Measurements from ENCODE around the gene UTY.

UTY gene

DNA sequence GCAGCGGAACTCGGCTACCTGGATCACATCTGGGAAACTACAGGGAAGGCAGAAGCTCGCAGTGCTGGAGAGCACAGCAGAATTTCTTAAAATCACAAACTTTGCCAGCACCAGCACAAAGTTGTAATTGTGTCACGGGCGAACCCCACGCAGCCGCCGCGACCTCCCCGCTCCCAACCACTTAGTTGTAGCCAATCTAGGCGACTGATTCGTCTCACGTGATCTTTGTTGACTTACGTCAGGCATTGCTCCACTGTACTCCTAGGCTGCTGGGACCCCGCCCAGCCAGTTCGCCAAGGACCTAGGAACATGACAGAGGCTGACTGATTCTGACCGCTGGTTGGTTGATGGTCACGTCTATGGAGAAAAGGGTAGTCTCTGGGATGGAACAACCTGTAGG is at the start of gene UTY:
UTY (minus strand) TSS at position 206 of the 400 bp plus-strand sequence. CDS start 368 bp downstream, outside the sequence.
- DNase-seq (ENCODE audit: low read depth in 2 of 2) = peak; percentile 12 to 34

DNA sequence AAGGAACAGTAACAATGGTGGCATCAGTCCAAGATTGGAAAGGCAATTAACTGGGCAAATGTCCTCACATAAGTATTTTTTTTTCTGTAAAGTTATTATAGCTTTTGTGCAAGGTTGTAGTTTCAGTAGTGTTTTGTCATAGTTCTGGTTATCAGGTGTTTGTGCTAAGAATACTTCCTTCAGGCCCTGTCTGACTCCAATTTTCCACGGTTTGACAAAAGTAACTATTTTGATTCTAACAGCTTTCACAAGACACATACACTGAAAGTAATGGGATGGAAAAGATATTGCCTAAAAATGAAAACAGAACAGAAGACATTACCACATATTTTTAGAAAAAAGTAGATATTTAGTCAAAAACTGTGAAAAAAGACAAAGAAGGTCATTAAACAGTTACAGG is 40.6 kb upstream of the UTY start:
- DNase-seq (ENCODE audit: low read depth in 2 of 2) = no peak

DNA sequence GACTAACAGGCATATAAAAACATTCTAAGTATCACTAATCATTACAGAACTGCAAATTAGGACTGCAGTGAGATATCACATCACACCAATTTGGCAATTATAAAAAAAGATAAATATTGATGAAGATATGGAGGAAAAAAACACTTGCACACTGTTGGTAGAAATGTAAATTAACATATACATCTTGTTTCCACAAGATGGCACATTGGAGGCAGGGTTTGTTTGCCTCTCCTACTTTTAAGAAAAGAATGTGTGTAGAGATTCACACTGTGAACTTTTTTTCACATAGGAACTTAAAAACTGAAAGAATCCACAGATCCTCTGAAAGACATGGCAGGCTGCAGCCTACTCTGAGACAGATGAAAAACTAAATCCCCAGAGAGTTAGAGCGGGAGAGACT is 21.4 kb upstream of the UTY start:
- no peak for DNase-seq (ENCODE audit: low read depth in 2 of 2)

DNA sequence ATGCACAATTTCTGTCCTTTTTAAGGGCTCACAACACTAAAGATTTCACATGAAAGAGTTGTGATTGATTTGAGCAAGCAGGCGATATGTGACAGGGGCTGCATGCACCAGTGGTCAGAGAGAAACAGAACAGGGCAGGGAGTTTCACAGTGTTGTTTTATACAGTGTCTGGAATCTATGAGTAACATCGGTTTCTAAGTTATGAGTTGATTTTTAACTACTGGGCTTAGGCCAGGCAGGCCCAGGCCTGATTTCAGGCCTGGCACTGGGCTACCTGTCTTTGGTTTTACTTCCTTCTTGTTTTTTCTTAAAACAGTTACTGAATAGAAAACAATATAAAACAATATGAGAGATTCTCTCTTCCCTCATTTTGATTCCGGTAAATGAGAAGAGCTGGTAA is 13.9 kb upstream of the UTY start:
- no peak for DNase-seq (ENCODE audit: low read depth in 2 of 2)

DNA sequence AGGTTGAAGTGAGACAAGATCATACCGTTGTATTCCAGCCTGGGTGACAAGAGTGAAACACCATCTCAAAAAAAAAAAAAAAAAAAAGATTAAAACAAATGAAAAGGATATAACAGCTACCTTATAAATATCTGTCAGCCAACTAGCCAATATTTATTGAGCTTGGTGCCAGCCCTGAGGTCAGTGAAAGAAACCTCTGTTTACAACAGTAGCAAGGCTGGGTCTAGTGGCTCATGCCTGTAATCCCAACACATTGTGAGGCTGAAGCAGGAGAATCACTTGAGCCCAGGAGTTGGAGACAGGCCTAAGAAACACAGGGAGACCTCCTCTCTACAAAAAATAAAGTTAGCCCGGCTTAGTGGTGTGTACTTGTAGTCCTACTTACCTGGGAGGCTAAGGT is 12.6 kb upstream of the UTY start:
- DNase-seq (ENCODE audit: low read depth in 2 of 2) = no peak

DNA sequence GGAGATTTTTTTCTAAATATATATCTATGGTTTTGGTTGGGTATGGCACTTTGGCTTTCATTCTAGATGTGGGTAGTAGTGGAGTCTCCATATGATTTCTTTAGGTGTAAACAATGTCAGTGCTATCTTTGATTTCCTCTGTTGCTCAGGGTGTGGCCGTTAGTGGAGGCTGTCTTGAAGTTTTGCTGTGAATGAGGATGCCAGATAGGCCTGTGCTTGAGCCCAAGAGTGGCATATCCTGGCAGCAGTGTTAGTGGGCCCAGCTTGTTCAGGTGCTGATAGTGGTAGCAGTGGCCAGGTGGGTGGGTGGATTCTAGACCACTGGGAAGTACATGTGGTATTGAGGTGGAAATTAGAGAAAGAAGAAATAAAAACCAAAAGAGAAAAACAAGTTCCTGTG is 8.9 kb upstream of the UTY start:
- DNase-seq (ENCODE audit: low read depth in 2 of 2) = no peak

DNA sequence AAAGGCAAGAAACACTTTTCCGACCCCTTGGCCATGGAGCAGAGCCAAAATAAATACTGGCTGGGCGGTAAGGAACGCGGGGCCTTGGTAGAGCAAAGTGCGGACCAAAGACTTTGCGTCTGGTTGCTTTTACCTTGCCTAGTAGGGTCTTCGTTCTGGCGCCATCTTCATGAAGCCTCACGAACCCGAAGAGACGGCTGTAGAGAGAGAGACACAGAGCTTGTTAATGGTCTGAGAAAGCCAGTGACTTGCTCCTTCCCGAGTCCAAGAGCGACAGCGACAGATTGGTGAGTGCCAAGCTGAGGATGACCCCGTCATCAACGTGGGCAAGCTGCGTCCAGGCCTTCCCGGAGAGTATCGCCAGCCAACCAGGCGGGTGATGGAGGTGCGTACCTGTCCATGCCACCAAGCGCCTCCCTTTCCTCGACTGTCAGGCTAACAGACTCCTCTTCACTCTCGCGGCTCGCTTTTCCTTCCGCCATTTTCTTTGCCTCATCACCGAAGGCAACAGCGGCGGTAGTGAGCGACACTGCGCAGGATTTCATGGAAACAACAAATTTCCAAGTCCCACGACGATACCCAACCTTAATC is 617 bp downstream of the UTY start:
- DNase-seq (ENCODE audit: low read depth in 2 of 2) = peak in 1 of 2 donors; percentile 20

DNA sequence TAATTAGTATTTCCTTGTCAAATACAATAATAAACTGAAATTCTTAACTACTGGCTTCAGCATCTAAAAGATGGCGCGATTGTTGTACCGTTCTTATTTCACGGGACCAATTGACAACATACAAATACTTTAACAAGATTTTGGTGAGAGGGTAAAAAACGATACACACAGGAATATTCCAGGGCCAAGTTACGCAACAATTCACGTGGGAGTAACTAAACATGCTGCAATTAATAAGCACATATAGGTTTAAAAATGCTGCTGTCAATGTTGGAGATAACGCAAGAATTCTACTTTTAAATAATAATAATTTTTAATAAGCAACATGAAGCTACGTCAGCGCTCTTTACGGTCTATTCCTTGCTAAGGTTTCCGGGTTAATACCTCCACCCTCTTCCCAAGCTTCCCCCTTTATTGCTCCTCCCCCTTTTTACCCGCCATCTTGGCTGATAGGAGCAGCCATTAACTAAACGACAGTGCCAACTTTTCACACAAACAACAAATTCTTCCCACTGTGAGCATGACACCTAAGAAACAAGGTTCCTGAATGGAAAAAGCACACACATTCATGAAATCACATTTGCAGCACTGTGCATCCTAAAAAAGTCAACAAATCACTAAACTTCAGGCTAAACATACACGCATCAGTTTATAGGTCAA is 1.6 kb downstream of the UTY start:
- no peak for DNase-seq (ENCODE audit: low read depth in 2 of 2)

DNA sequence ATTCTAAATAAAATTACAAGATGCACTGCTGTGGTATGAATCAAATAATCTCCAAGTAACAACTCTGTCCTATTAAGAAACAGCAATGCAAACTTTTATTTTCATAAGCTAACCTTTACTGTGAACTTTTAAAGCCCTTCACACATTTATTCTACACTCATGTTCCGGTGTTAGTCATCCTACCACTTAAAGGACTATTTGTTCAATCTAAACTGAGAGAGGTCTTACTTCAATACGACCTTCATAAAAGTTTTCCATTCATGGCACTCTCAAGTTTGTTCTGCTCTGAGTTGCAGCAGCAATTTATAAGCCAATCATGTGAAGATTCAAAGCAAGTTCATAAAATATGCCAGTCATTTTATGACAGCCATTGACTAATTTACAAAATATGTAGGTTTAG is 4.8 kb downstream of the UTY start:
- DNase-seq (ENCODE audit: low read depth in 2 of 2) = no peak

DNA sequence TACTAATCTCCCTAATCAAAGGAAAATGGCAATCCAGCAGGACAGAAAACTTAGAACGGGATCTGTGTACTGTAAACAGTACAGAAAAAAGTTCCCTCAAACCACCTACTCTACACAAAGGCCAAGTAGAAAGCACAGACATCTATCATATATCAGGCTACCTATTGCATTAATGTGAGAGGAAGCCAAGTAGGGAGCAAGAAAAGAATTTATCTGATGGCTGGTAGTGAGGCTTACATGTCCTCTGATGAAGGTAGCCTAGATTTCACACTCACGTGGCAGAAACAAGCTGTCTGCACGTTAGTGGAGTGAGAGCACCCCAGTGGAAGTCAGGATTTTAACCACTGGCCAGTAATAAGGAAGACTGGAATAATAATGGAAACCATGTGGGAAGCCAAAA is 28.3 kb downstream of the UTY start:
- DNase-seq (ENCODE audit: low read depth in 2 of 2) = no peak

DNA sequence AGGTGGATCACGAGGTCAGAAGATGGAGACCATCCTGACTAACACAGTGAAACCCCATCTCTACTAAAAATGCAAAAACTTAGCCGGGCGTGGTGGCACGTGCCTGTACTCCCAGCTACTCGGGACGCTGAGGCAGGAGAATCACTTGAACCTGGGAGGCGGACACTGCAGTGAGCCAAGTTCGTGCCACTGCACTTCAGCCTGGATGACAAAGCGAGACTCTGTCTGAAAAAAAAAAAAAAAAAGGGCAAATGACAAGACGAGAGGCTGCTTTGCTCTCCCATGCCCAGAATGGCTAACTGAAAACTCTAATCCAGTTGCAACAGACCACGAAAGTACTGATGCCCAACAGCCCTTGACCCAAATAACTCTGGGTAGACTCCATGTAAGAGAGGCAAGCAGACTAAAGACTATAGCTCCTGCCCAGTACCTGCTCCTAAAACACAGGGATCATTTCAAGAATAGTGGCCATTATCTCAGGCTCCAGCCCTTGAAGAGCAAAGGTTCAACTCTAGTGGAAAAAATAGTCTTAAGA is 29.2 kb downstream of the UTY start:
- no peak for DNase-seq (ENCODE audit: low read depth in 2 of 2)

DNA sequence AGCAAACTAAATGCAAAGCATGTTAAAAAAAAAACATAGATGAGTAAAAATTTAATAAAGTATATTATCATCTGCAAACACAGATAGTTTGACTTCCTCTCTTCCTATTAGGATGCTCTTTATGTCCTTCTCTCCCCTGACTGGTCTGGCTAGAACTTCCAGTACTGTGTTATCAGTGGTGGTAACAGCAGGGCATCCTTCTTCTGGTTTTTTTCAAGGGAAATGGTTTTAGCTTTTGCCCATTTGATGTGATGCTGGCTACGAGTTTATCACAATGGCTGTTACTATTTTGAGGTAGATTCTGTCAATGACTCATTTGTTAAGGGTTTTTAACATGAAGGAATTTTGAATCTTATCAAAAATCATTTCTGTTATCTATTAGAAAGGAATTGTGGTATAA is 34.3 kb downstream of the UTY start:
- no peak for DNase-seq (ENCODE audit: low read depth in 2 of 2)

DNA sequence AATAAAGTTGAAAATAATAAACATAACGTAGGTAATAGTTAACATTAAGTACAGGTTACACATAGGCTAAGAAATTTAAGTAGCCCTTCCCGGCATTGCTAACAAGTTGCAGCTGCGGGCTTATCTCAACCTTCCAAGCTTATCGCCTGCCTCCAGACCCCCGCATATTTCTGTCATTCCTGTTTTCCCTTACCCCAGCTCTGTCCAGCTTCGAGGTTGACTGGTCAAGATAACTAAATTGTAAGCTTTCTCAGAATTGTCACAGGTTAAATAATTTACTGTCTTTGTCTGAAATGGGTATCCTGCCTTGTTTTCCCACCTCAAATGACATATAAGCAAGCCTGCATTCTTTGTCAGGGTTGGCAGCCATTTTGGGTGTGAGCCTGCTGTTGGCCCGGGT is 36.7 kb downstream of the UTY start:
- no peak for DNase-seq (ENCODE audit: low read depth in 2 of 2)

DNA sequence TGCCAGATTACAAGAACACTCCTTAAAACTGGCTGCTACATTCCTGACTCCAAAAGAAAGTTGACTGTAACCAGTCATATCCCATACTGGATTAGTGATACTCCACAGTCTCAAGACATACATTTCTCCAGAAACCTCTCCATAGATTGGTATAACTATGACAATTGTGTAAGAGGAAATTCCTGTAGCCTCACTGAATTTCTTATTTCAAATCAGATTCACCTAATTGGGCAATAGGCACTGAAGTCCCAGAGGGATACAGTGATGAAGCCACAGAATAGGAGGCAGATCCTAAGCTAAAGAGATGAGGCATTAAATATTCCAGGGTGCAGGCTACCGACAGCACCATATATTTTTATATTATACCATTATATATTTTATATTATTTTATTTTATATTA is 39.0 kb downstream of the UTY start:
- no peak for DNase-seq (ENCODE audit: low read depth in 2 of 2)

DNA sequence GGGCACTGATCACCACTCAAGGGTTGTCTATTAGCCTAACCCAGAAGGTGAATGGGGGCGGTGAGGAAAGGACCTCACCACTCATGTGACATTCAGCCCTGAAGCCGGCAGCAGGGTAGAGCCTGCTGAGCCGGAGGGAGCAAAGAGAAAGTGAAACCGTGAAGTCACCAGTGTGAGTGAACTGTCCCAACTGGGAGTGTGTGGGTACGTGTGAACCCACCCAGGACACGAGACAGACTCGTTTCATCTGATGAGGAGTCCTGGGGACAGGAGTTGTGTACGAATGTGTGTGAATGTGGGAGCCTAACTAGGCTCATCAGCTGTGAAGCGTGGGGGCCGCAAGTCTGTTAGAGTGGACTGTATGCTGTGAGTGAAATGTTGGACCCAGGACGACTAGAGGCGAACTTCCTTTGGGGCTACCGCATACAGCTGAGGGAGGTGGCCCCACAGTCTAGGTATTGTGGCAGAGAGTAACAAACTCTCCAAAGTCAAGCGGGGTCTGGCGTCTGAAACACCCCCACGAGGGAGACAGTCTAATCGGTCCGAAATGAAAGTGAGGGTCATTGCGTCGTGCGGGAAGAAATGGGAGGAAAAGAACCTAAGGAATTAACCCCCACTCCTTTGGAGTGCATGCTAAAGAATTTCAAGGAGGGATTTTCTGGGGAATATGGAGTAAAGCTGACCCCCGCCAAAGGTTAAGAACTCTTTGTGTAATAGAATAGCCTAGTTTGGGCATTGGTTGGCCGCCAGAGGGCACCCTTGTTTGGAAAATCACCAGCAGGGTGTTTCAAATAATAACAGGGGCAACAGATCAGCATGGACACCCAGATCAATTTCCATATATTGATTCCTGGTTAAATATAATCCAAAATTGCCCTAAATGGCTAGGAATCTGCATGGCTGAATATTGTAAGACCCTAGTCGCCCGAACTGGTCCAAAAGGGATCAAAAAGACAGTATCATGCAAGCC is 43.6 kb downstream of the UTY start:
- peak in 1 of 2 donors; percentile 25 for DNase-seq (ENCODE audit: low read depth in 2 of 2)

DNA sequence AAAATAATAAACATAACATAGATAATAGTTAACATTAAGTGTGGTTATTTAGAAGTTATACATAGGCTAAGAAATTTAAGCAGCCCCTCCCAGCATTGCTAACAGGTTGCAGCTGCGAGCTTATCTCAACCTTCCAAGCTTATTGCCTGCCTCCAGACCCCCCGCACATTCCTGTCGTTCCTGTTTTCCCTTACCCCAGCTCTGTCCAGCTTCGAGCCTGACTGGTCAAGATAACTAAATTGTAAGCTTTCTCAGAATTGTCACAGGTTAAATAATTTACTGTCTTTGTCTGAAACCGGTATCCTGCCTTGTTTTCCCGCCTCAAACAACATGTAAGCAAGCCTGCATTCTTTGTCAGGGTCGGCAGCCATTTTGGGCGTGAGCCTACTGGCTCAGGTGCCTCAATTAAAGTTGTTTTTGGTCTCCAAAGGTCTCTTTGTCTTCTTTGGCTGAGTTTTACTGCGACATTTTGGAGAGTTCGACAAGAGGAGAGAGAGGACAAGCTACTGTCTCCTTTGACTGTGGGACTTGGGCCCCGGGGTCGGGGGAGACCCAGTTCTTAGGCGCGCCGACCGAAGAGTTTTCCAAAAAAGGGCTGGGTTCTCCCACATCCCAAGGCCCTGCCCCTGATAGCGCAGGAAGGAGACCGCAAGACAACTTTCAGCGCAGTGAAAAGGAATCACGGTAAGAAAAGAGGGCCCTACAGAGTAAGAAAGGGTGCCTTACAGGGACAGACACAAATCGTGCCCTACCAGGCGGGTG is 44.4 kb downstream of the UTY start:
- no peak for DNase-seq (ENCODE audit: low read depth in 2 of 2)

DNA sequence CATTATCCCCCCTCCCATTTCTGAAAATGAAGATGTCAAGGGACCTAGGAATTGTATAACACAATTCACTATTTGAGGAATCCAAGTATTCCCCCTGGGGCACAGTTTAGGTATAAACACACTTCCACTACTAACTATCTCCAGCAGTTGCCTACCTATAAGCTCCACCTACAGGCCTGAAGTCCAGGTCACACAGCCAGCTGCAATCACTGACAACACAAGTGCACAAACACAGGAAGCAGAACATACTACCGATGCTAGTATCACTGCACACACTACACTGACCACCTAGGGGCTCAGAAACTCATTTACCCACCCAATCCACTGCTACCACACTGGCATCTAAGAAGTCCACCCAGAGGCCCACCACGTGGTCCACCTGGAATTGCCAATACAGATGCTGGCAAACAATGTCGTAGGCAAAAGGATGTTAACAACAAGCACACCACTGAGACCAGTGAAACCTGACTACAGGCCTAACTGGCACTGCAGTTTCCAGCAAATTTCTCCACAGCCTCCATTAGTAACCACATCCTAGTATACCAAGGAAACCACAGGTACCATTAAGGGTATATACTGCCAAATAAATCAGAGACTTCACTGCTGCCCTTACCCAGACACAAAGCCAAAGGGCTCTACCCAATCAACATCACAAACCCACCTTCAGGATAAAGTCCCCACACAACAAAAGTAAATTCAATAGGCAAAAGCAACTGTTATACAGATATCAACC is 47.4 kb downstream of the UTY start:
- no peak for DNase-seq (ENCODE audit: low read depth in 2 of 2)

DNA sequence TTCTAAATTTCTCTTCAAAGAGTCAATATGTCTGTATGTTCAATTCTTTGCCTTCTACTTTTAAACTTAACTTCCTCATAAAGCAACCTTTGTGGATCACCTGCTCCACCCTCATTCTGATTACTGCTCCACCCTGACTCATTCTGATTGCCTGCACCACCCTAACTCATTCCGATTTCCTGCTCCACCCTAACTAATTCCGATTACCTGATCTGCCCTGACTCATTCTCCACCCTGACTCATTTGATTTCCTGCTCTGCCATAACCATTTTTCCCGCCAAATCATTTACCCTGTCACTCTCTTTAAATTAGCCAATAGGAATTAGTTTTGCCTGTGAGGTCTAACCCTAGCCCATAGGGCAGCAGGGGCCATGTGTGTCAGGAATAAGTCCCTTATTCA is 50.3 kb downstream of the UTY start:
- no peak for DNase-seq (ENCODE audit: low read depth in 2 of 2)

DNA sequence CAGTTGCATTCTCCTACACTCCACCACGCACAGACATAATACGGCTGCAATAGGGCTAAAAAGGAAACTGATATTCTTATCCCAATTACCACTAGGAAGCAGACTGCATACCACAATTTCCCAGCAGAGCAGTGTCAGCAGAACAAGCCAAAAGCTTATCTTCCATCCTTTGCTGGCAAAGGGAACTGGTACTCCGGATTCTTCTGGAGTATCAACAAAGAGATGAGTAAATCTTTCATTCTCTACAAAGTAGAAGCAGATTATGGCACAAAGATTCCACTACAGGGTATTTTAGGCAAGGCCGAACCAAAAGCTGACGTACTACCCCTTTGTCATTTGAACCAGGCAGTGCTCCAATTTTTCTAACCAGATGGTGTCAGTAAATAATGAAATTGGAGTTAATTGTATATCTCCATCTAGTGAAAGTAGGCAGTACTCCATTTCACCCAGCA is 56.5 kb downstream of the UTY start:
- DNase-seq (ENCODE audit: low read depth in 2 of 2) = no peak

DNA sequence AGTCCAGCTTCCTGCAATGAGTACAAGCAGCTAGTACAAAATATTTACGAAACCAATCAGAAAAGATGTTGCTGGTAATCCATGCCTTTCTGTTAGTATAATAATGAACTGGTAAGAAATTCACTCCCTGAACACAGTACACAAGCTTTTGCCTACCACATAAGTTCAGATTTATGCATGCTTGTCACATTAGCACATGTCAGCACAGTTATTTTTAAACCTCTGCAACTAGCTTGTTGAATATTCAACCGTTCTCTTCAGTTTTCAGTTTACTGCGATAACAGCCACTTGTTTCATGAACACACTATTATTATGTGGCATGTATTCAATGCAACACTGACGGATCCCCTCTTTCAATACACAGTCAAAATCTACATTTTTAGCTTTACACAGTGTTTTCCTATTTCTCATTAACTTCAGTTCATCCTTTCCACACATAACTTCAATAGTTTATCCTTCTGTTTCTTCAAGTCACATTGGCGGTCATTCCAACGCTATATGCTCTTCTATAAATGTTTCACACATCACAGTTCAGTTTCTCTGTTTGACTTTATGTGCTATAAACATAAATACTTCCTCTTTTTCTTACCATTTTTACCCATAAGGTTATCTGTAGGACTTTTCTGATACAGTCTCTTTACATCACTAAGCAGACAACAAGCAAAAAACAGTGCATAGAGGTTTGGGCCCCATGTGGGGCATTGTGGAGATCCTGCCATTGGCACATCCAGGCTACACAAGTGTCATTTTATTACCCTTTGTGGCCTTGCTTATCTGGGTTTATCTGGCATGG is 62.8 kb downstream of the UTY start:
- DNase-seq (ENCODE audit: low read depth in 2 of 2) = no peak
